Stimulated activated CD8-positive, alpha-beta memory T cell treated with anti-CD3 and anti-CD28 coated beads, Interleukin-12 subunit alpha, Interleukin-12 subunit beta, amount 100 ng/mL, for 24 hours (primary cell): ENCODE results near the gene RHOJ.
"Not testable (repeated sequence)": the region's sequence is repeated elsewhere in the genome, so short reads cannot be mapped to it uniquely, and the experiment has no call there.

Experiments used
- DNase-seq: peaks from one replicate; pipeline ENCODE4 v3.0.0-alpha.2; 2020; ENCODE audit errors: extremely low read depth

RHOJ gene

DNA sequence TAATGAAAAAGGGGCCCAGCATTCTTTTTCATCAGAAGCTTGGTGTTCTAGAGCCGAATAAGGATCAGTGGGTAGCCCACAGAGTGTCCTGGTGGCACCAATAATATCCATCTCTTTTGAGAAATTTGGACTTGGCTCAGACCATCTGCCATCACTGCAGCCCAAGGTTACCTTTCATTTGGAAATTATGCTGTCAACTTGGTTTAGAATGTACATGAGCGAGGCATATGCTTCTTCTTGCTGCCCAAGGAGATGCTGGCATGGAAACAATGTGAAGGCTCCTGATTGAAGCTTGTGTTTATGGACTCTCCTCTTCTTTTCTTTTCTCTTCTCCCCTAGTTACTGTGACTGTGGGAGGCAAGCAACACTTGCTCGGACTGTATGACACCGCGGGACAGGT lies 64.5 kb downstream of the RHOJ start:
- DNase-seq: no peak

DNA sequence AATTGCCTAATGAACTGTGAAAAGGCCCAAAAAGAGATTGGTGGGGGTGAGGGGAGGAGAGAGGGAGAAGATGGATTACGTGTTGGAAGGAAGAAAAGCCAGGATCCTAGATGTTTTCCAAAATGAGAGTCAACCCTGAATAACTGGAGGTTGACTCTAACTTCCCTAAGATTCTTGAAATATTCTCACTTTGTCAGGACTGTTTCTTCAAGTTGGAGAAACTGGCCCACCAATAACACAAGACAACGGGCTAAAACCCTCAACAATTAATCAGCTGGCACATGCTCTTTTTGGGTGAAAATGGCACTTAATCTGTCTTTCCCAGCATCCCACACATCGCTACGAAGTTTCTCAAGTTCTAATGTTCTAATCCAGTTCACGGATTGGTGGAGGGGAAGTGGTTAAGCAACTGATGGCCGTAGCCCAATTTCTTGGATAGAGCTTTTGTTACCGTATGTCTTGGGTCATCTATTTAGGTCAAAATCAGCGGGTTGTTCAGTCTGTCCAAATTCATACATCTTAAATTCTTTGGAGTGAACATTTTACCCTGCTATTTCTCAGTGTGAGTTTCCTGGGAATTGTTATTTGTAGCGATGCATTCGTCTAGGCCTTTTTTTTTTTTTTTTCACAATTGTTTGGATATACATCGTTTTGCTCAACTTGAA lies 65.5 kb downstream of the RHOJ start:
- DNase-seq: no peak

GRCh38 chr14:63273129-63273528 lies 68.9 kb downstream of the RHOJ start:
- no peak for DNase-seq

DNA sequence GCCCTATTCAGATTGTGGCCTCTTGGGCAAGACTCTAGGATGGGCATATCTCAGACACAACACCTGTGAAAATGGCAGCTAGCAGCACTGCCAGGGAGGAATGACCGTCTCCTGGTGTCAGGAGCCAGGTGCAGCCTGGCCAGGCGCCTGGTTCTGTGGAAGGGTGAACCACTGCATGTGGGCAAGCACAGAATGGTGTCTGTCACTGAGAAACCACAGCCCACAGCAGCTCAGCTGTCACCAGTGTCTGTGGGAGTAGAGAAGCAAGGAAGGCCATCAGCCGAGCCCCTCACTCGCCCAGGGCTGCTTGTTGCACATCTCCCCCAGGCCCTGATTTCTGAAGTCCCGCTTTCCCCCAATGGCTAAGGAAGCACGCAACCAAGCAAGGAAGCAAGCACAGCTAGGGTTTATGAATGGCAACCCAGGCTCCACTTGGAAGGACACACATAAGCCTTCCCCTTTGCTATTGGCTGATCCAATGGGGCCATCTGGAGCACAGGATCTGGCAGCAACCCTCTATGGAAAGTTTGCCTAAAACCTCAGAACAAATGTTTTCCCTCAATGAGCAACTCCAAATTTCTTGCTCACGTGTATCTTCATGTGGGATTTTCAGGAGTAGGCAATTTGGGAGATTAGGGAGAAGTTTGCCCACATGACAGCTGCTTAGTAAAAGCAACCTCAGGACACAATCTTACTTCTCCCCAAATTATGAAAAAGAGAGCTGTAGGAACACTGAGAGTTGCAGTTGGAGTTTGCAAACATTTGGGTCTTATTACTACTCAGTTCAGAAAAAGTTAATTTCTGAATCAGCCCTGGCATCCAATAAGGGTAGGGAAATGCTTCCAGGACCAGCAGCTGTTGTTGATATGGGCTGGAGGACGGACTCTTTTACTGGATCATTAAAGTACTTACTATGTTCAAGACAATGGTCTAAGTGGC lies 69.7 kb downstream of the RHOJ start:
- DNase-seq: no peak

GRCh38 chr14:63275611-63276010 lies 71.4 kb downstream of the RHOJ start:
- no peak for DNase-seq

- no peak for DNase-seq
These were observed 71.8 kb downstream of the RHOJ start for GRCh38 chr14:63276016-63276415.

DNA sequence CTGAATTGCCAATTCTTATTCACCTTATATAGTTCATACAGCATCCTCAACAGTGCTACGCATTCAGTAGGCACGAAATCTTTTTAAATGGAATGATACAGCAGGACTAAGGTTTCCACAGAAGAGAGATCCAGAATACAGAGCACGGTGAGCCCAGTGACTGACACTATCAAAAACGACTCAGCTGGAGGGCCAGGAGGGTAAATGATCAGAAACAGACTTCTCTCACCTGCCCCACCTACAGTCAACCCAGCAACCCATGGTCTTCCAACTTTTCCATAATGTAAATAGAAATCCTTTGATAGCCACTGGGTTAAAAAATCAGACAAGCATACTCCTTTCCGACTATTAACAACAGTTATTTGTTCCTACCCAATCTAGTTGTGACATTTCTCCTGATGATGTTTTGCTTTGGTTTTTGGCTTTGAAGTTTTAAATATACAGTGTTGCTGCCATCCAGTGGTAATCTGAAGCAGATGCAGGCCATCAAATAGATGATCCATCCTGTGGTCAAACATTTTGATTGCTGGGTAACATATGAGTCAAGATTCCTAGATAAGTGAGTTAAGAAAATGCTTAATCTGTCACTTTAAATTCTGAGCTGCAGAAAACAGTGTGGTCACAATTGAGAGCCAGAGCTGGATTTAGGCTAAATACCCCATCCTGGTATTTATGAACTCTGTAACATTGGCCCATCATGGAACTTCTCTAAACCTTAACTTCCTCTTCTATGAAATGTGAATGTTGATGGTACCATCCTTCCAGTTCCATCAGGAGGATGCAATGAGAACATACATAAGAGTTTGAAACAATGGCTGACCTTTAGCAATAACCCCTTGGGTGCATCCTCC lies 72.5 kb downstream of the RHOJ start:
- DNase-seq: no peak

DNA sequence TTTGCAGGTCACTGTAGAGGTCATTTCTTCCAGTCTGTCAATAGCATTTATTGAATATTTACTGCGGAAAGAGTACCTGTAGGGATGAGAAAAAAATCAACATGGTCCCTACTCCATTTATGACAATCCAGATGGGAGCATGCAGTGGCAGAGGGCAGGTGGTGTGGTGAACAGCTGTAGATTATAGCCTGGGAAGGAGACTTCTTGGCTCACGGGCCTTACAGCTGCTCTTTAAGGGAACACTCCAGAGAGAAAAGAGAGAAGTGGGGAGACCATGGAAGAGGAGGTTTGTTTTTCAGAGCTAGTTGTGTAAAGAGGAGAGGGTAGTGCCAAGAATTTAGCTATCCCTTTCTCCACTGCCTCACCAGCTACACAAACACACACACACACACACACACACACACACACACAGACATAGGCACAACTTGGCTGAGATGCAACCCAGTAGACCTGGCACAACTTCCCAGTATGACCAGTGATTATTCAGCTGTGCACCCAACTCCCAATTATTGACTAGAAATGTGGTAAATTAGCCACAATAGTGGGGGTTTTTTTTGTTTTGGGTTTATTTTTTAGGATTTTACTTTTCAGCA lies 73.4 kb downstream of the RHOJ start:
- no peak for DNase-seq

DNA sequence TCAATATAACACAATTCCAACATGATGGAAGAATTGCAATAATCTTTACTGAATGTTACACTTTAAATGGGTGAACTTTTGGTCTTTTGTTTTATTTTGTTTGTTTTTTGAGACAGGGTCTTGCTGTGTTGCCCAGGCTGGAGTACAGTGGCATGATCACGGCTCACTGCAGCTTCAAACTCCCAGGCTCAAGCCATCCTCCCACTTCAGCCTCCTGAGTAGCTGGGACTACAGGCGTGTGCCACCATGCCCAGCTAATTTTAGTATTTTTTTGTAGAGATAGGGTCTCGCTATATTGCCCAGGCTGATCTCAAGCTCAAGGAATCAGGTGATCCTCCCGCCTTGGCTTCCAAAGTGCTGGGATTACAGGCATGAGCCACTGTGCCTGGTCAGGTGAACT lies 75.7 kb downstream of the RHOJ start:
- not testable (repeated sequence) for DNase-seq

DNA sequence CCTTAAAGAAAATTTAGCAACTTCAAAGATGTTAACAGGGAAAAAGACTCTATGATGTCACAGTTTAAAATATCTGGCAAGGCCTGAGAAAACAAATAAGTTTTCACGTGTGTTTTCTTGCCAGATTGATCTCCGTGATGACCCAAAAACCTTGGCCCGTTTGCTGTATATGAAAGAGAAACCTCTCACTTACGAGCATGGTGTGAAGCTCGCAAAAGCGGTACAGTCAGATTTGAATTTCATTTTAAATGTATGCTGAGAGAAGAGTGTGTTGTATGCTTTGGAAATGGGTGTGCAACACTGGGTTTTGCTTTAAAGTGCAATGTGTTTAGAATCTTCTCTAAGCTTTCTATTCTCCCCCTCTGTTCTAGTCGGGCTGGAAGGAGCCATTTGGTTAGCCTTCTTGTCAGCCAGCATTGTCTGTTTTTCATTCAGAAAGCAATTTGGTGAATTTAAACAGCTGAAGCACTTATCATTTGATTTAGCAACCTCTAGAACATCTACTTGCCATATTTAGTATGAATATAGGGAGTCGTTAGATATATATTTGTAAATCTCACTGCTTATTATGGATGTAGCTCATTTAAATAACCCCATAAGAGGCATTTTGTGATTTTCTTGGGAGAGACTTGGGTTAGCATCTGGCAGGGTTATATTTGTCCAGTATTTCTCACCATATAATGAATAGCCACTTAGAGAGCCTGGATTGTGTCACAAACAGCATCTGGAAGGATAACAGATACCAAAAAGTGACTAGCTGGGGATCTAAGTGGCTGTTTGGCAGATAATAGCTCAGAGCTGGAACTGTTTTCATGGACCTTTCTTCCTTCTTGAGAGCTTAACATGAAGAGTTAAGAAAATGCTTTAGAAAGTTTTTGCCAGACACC lies 79.0 kb downstream of the RHOJ start:
- DNase-seq: no peak

- DNase-seq: no peak
These were observed 79.6 kb downstream of the RHOJ start for GRCh38 chr14:63283884-63284248.

- DNase-seq: no peak
These were observed 81.8 kb downstream of the RHOJ start for GRCh38 chr14:63286071-63286470.

GRCh38 chr14:63287666-63288483 lies 83.6 kb downstream of the RHOJ start:
- DNase-seq: no peak

DNA sequence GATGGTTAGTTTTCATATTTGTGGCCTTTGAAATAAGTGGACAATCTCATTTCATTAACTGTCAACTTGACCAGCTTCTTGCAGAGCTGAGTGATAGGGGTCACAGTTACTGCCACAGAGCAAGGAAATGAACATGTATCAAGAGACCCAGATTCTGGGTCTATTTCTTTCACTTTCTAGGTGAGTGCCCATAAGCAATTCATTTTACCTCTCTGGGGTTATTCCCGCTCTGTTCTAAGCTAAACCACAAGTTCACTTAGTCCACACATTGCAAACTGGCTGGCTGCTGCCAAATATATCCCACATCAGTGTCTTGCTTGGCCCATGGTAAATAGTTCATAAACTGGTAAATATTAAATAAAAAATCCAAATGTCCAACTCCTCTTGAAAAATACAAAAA lies 84.6 kb downstream of the RHOJ start:
- no peak for DNase-seq

DNA sequence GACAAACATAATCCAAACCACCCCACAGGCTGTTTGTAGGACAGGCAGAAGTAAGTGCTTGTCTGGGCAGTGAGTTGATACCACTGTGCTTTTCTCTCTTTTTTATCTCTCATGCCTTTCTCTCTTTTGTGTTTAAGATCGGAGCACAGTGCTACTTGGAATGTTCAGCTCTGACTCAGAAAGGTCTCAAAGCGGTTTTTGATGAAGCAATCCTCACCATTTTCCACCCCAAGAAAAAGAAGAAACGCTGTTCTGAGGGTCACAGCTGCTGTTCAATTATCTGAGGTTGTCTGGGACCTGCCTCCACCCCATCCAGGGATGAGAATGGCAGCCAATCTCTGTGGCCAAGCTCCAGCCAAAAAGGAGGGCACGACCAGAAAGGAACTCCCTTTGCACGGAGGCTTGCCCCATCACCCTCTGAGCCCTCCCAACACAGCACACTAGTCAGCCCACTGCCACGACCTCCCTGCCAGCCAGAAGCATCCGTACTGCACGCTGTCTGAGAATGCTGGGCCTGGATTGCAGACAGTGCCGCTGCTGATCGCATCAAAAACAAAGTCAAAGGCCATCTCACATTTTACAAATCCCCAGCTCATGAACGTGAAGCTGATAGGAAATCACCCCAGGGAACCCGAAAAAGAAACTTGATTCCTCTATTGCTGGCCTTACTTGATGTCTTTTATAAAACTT lies 86.6 kb downstream of the RHOJ start:
- no peak for DNase-seq

- DNase-seq: no peak
These were observed 88.6 kb downstream of the RHOJ start for GRCh38 chr14:63292805-63293204.

DNA sequence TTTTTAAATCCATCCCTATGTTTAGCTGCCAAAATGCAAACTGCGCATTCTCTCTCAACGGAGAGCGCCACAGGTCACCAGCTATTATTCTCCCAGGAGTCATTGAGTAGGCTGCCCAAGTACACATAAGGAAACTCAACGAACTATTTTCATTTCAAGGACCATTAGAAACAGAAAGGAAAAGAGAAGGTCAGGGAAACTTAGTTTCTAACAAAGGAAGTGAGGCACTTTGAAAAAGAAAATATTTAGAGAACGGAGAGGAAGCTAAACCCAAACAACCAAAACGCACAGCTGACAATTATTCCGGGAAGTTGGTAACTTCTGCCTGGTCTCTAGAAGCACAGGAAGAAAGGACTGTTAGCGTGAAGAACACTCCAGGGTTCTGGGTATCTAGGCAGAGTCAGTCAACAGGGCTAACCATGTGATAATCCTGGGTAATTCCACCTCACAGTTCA lies 91.0 kb downstream of the RHOJ start:
- DNase-seq: no peak

GRCh38 chr14:63296060-63296563 lies 91.9 kb downstream of the RHOJ start:
- no peak for DNase-seq
